HepG2 (cell line): Measurements from ENCODE around the gene GSK3B.

Source experiments
- ATF2 ChIP-seq: sonication (generic); formaldehyde crosslinking; IDR thresholded peaks from 2 replicates; pipeline ENCODE4 v1.4.0; 2020; ENCODE audit warnings: missing genetic modification reagents
- CREB1 ChIP-seq, 2 experiments: fragments of 450-650 bp in 1 of 2; IDR thresholded peaks; 2 replicates each; pipeline ENCODE4 v1.6.1; 2016 to 2017; ENCODE audit warnings: control low read depth in 1 of 2, mild to moderate bottlenecking in 1 of 2, missing compliant biosample characterization in 1 of 2, missing genetic modification characterization in 1 of 2
- CTCF ChIP-seq: sonication (generic); formaldehyde crosslinking; IDR thresholded peaks from 2 replicates; pipeline ENCODE4 v1.5.0; 2020; ENCODE audit warnings: mild to moderate bottlenecking, missing genetic modification reagents, moderate library complexity
- MLX ChIP-seq: IDR thresholded peaks from 2 replicates; pipeline ENCODE4 v1.6.1; 2016
- ZFP36L2 ChIP-seq: sonication (generic); formaldehyde crosslinking; IDR thresholded peaks from 2 replicates; pipeline ENCODE4 v1.4.0; 2020; ENCODE audit warnings: missing genetic modification reagents
- ZNF772 ChIP-seq: sonication (generic); formaldehyde crosslinking; IDR thresholded peaks from 2 replicates; pipeline ENCODE4 v1.5.0; 2020; ENCODE audit warnings: mild to moderate bottlenecking, missing genetic modification reagents
- ZSCAN25 ChIP-seq: sonication (generic); formaldehyde crosslinking; IDR thresholded peaks from 2 replicates; pipeline ENCODE4 v1.8.0; 2022; ENCODE audit warnings: mild to moderate bottlenecking, missing genetic modification reagents

- TF ChIP-seq ZSCAN25 (CRISPR knock-in tag) (no peak), ZNF772 (CRISPR knock-in tag) (no peak), CTCF (no peak), ATF2 (CRISPR knock-in tag) (no peak), ZFP36L2 (no peak), MLX (no peak), CREB1 (IDR thresholded peaks at IDR 0.05) (no peak), CREB1 (CRISPR knock-in tag; IDR thresholded peaks at IDR 0.05) (no peak)
These were observed 161.0 kb downstream of the GSK3B start for GRCh38 chr3:119933207-119933606.
